Calu3 (cell line): ENCODE data around the gene MEI1. TPM values are rescaled to one million over a fixed set of nuclear protein-coding genes. Genes with fewer than 3 reads are reported as not detected.

Experiments
- BruUV-seq: library from RNA; stranded (reverse); fragments of 400-500 nt; replicated peaks from 2 replicates; lab custom pipeline; 2021; lab: Mats Ljungman, UMichigan
- CTCF ChIA-PET: fragments of 300-600 bp; sonication (Branson Sonifier 250); formaldehyde crosslinking; loops from one replicate; lab custom pipeline; 2022; ENCODE audit warnings: antibody characterized with exemption; lab: Charles Lee
- DNase-seq: peaks from one replicate; pipeline ENCODE4 v3.0.0; 2022
- H3K27ac Mint-ChIP-seq: one replicate; pipeline ENCODE4 v1.8.0; 2022; ENCODE audit warnings: mixed read lengths; ENCODE audit not compliant: unreplicated experiment
- H3K27me3 Mint-ChIP-seq: one replicate; pipeline ENCODE4 v1.8.0; 2022; ENCODE audit warnings: mixed read lengths; ENCODE audit not compliant: unreplicated experiment
- H3K36me3 Mint-ChIP-seq: one replicate; pipeline ENCODE4 v1.8.0; 2022; ENCODE audit warnings: mild to moderate bottlenecking, moderate library complexity, mixed read lengths; ENCODE audit not compliant: insufficient read depth, unreplicated experiment
- H3K4me1 Mint-ChIP-seq: one replicate; pipeline ENCODE4 v1.8.0; 2022; ENCODE audit warnings: mild to moderate bottlenecking, low read depth, mixed read lengths; ENCODE audit not compliant: unreplicated experiment
- H3K4me3 Mint-ChIP-seq: one replicate; pipeline ENCODE4 v1.8.0; 2022; ENCODE audit warnings: mild to moderate bottlenecking, low read depth, moderate library complexity, mixed read lengths; ENCODE audit not compliant: unreplicated experiment
- H3K9me3 Mint-ChIP-seq: one replicate; pipeline ENCODE4 v1.8.0; 2022; ENCODE audit warnings: low read depth, mixed read lengths; ENCODE audit not compliant: unreplicated experiment
- CTCF ChIP-seq: fragments of 200-600 bp; IDR thresholded peaks from one replicate; pipeline ENCODE4 v1.8.0; 2022; ENCODE audit warnings: antibody characterized with exemption; ENCODE audit not compliant: unreplicated experiment
- intact Hi-C: fragments of 100-400 bp; cut with micrococcal nuclease; formaldehyde crosslinking; loops from one replicate; pipeline ENCODE4 v1.10.0; 2022; ENCODE audit not compliant: unreplicated experiment
- total RNA-seq: library from RNA; stranded (reverse); gene quantifications from 2 replicates; pipeline ENCODE4 v1.2.3, GENCODE V29; 2022

Gene MEI1
- total RNA-seq, 1 experiment from 2014 or later: 0.68 TPM

GRCh38 chr22:41775976-41776375, 76.7 kb downstream of the MEI1 start:
- Mint-ChIP-seq H3K27me3 (peaks cover 14% of the 10 kb centered on the region), H3K36me3 (no peaks in the 10 kb centered on the region), H3K27ac (no peak overlapping the region), H3K4me1 (peaks cover 13% of the 10 kb centered on the region), H3K9me3 (no peaks in the 10 kb centered on the region), H3K4me3 (no peak overlapping the region)
- no TSS peak for BruUV-seq
- TF ChIP-seq CTCF: no peak
- CTCF ChIA-PET: no interaction called here
- intact Hi-C loops: no loop called here
- DNase-seq: no peak

GRCh38 chr22:41776381-41776780, 77.1 kb downstream of the MEI1 start:
- no peak for TF ChIP-seq CTCF
- H3K27ac Mint-ChIP-seq: no peak overlapping the region
- no TSS peak for BruUV-seq
- peaks cover 17% of the 10 kb centered on the region for H3K27me3 Mint-ChIP-seq
- CTCF ChIA-PET: no interaction called here
- no peak overlapping the region for H3K4me3 Mint-ChIP-seq
- no peaks in the 10 kb centered on the region for H3K36me3 Mint-ChIP-seq
- peaks cover 13% of the 10 kb centered on the region for H3K4me1 Mint-ChIP-seq
- DNase-seq: no peak
- intact Hi-C loops: no loop called here
- H3K9me3 Mint-ChIP-seq: no peaks in the 10 kb centered on the region

GRCh38 chr22:41777749-41778425, 78.6 kb downstream of the MEI1 start:
- Mint-ChIP-seq H3K9me3 (no peaks in the 10 kb centered on the region), H3K4me3 (no peak overlapping the region), H3K27ac (no peak overlapping the region), H3K36me3 (no peaks in the 10 kb centered on the region), H3K4me1 (peaks cover 5% of the 10 kb centered on the region), H3K27me3 (peaks cover 32% of the 10 kb centered on the region)
- no peak for TF ChIP-seq CTCF
- no peak for DNase-seq
- CTCF ChIA-PET: interaction anchor here (0.6 kb wide), 1 partner anchor 77 kb away, joined by 4 read pairs; no protein-coding TSS in a partner anchor
- BruUV-seq: no TSS peak
- intact Hi-C loops: no loop called here

- peaks cover 32% of the 10 kb centered on the region for H3K27me3 Mint-ChIP-seq
- no peaks in the 10 kb centered on the region for H3K9me3 Mint-ChIP-seq
- H3K4me1 Mint-ChIP-seq: no peaks in the 10 kb centered on the region
- no TSS peak for BruUV-seq
- DNase-seq: no peak
- H3K27ac Mint-ChIP-seq: no peak overlapping the region
- H3K36me3 Mint-ChIP-seq: no peaks in the 10 kb centered on the region
- CTCF ChIA-PET: interaction anchor here (0.7 kb wide), 1 partner anchor 73 kb away, joined by 7 read pairs; no protein-coding TSS in a partner anchor
- H3K4me3 Mint-ChIP-seq: no peak overlapping the region
- intact Hi-C loops: no loop called here
- TF ChIP-seq CTCF: no peak
These were observed 80.7 kb downstream of the MEI1 start for GRCh38 chr22:41779929-41780505.
